BE2C (cell line): Measurements from ENCODE around the gene DYNLRB1.

Source experiments
- DNase-seq: peaks from one replicate; pipeline ENCODE4 v3.0.0-alpha.2; 2020
- H3K27me3 ChIP-seq: fragments of 250-450 bp; sonication (Bioruptor Pico); 2 replicates; pipeline ENCODE4 v1.5.1; 2020; ENCODE audit warnings: mild to moderate bottlenecking
- H3K36me3 ChIP-seq: fragments of 250-450 bp; sonication (Bioruptor Pico); 2 replicates; pipeline ENCODE4 v1.5.1; 2020; ENCODE audit warnings: mild to moderate bottlenecking
- H3K4me1 ChIP-seq: fragments of 250-450 bp; sonication (Bioruptor Pico); 2 replicates; pipeline ENCODE4 v1.5.1; 2020
- H3K4me3 ChIP-seq: 2 replicates; pipeline ENCODE4 v1.5.1; 2011; ENCODE audit warnings: low read depth, low read length
- H3K9me3 ChIP-seq: fragments of 250-450 bp; sonication (Bioruptor Pico); 2 replicates; pipeline ENCODE4 v1.5.1; 2020
- CTCF ChIP-seq: IDR thresholded peaks from 2 replicates; pipeline ENCODE4 v1.5.1; 2012; ENCODE audit warnings: mild to moderate bottlenecking, low read depth, low read length

Gene DYNLRB1

GRCh38 chr20:34539756-34540155, 23.5 kb downstream of the DYNLRB1 start:
- DNase-seq: no peak
- H3K4me3 ChIP-seq: no peak overlapping the region
- H3K9me3 ChIP-seq: no peaks in the 10 kb centered on the region
- H3K27me3 ChIP-seq: no peaks in the 10 kb centered on the region
- H3K4me1 ChIP-seq: no peaks in the 10 kb centered on the region
- H3K36me3 ChIP-seq: peaks cover 47% of the 10 kb centered on the region
- no peak for TF ChIP-seq CTCF

GRCh38 chr20:34540596-34541263, 24.5 kb downstream of the DYNLRB1 start:
- Histone ChIP-seq H3K36me3 (peaks cover 39% of the 10 kb centered on the region), H3K9me3 (no peaks in the 10 kb centered on the region), H3K4me3 (no peak overlapping the region), H3K27me3 (no peaks in the 10 kb centered on the region), H3K4me1 (no peaks in the 10 kb centered on the region)
- DNase-seq: no peak
- no peak for TF ChIP-seq CTCF

- no peak for TF ChIP-seq CTCF
- H3K27me3 ChIP-seq: no peaks in the 10 kb centered on the region
- H3K4me3 ChIP-seq: no peak overlapping the region
- peaks cover 32% of the 10 kb centered on the region for H3K36me3 ChIP-seq
- H3K4me1 ChIP-seq: no peaks in the 10 kb centered on the region
- no peak for DNase-seq
- H3K9me3 ChIP-seq: no peaks in the 10 kb centered on the region
These were observed 25.2 kb downstream of the DYNLRB1 start for GRCh38 chr20:34541264-34541901.

- no peak for DNase-seq
- Histone ChIP-seq H3K36me3 (peaks cover 29% of the 10 kb centered on the region), H3K27me3 (no peaks in the 10 kb centered on the region), H3K4me3 (no peak overlapping the region), H3K4me1 (no peaks in the 10 kb centered on the region), H3K9me3 (no peaks in the 10 kb centered on the region)
- TF ChIP-seq CTCF: no peak
These were observed 25.7 kb downstream of the DYNLRB1 start for GRCh38 chr20:34541917-34542316.

- H3K4me3 ChIP-seq: no peak overlapping the region
- H3K9me3 ChIP-seq: no peaks in the 10 kb centered on the region
- no peaks in the 10 kb centered on the region for H3K27me3 ChIP-seq
- no peaks in the 10 kb centered on the region for H3K4me1 ChIP-seq
- H3K36me3 ChIP-seq: peaks cover 25% of the 10 kb centered on the region
- no peak for TF ChIP-seq CTCF
- DNase-seq: no peak
These were observed 26.2 kb downstream of the DYNLRB1 start for GRCh38 chr20:34542439-34542838.

- DNase-seq: no peak
- H3K9me3 ChIP-seq: no peaks in the 10 kb centered on the region
- no peaks in the 10 kb centered on the region for H3K4me1 ChIP-seq
- H3K36me3 ChIP-seq: peaks cover 20% of the 10 kb centered on the region
- H3K27me3 ChIP-seq: no peaks in the 10 kb centered on the region
- no peak overlapping the region for H3K4me3 ChIP-seq
- no peak for TF ChIP-seq CTCF
These were observed 27.3 kb downstream of the DYNLRB1 start for GRCh38 chr20:34543463-34544056.
